ENCODE results near the gene ANXA2. TPM values are rescaled to one million over a fixed set of nuclear protein-coding genes. Genes with fewer than 3 reads are reported as not detected.

Gene ANXA2
- total RNA-seq, 2 donors from 2014 or later = 58.2 to 89.3 TPM

GRCh38 chr15:60379185-60379524, 18.6 kb downstream of the ANXA2 start:
- Mint-ChIP-seq H3K4me3 (no peak overlapping the region), H3K4me1 (ENCODE audit: low read depth) (peaks cover 3% of the 10 kb centered on the region), H3K9me3 (no peaks in the 10 kb centered on the region), H3K36me3 (ENCODE audit: insufficient read depth in 2 of 2) (peaks cover 1 to 8% of the 10 kb centered on the region in 2 donors), H3K27ac (no peak overlapping the region), H3K27me3 (ENCODE audit: low read depth) (no peaks in the 10 kb centered on the region)
- no peak for ATAC-seq (replicated peaks in 1 of 2)
- no peak for DNase-seq

GRCh38 chr15:60376677-60377095, 21.1 kb downstream of the ANXA2 start:
- H3K4me3 Mint-ChIP-seq = no peak overlapping the region
- no peaks in the 10 kb centered on the region for H3K27me3 Mint-ChIP-seq (ENCODE audit: low read depth)
- no peaks in the 10 kb centered on the region for H3K9me3 Mint-ChIP-seq
- no peak for DNase-seq
- H3K4me1 Mint-ChIP-seq (ENCODE audit: low read depth) = peaks cover 5% of the 10 kb centered on the region
- H3K36me3 Mint-ChIP-seq (ENCODE audit: insufficient read depth in 2 of 2) = peaks cover 0 to 9% of the 10 kb centered on the region in 2 donors
- no peak for ATAC-seq (replicated peaks in 1 of 2)
- no peak overlapping the region for H3K27ac Mint-ChIP-seq

- no peak for ATAC-seq (replicated peaks in 1 of 2)
- Mint-ChIP-seq H3K36me3 (ENCODE audit: insufficient read depth in 2 of 2) (peaks cover 0 to 9% of the 10 kb centered on the region in 2 donors), H3K27ac (no peak overlapping the region), H3K4me3 (no peak overlapping the region), H3K4me1 (ENCODE audit: low read depth) (peaks cover 13% of the 10 kb centered on the region), H3K27me3 (ENCODE audit: low read depth) (no peaks in the 10 kb centered on the region), H3K9me3 (no peaks in the 10 kb centered on the region)
- DNase-seq = no peak
Measured at GRCh38 chr15:60375306-60375705, 22.5 kb downstream of the ANXA2 start.

- Mint-ChIP-seq H3K9me3 (no peaks in the 10 kb centered on the region), H3K27me3 (ENCODE audit: low read depth) (no peaks in the 10 kb centered on the region), H3K27ac (no peak overlapping the region), H3K36me3 (ENCODE audit: insufficient read depth in 2 of 2) (peaks cover 0 to 9% of the 10 kb centered on the region in 2 donors), H3K4me1 (ENCODE audit: low read depth) (peaks cover 14% of the 10 kb centered on the region), H3K4me3 (no peak overlapping the region)
- ATAC-seq (replicated peaks in 1 of 2) (peak in 1 of 2 donors; percentile 61), DNase-seq (no peak)
Measured at GRCh38 chr15:60374628-60375081, 23.1 kb downstream of the ANXA2 start.

GRCh38 chr15:60374209-60374608, 23.6 kb downstream of the ANXA2 start:
- Mint-ChIP-seq H3K27me3 (ENCODE audit: low read depth) (no peaks in the 10 kb centered on the region), H3K9me3 (no peaks in the 10 kb centered on the region), H3K4me3 (no peak overlapping the region), H3K4me1 (ENCODE audit: low read depth) (peaks cover 14% of the 10 kb centered on the region), H3K36me3 (ENCODE audit: insufficient read depth in 2 of 2) (peaks cover 0 to 9% of the 10 kb centered on the region in 2 donors), H3K27ac (no peak overlapping the region)
- no peak for ATAC-seq (replicated peaks in 1 of 2)
- no peak for DNase-seq

- no peak for ATAC-seq (replicated peaks in 1 of 2)
- Mint-ChIP-seq H3K27me3 (ENCODE audit: low read depth) (no peaks in the 10 kb centered on the region), H3K4me3 (no peak overlapping the region), H3K27ac (no peak overlapping the region), H3K36me3 (ENCODE audit: insufficient read depth in 2 of 2) (peaks cover 0 to 9% of the 10 kb centered on the region in 2 donors), H3K9me3 (no peaks in the 10 kb centered on the region), H3K4me1 (ENCODE audit: low read depth) (peaks cover 14% of the 10 kb centered on the region)
- DNase-seq = no peak
Measured at GRCh38 chr15:60373745-60374144, 24.0 kb downstream of the ANXA2 start.

- Mint-ChIP-seq H3K27ac (no peak overlapping the region), H3K27me3 (ENCODE audit: low read depth) (no peaks in the 10 kb centered on the region), H3K36me3 (ENCODE audit: insufficient read depth in 2 of 2) (peaks cover 0 to 9% of the 10 kb centered on the region in 2 donors), H3K9me3 (no peaks in the 10 kb centered on the region), H3K4me1 (ENCODE audit: low read depth) (peaks cover 14% of the 10 kb centered on the region), H3K4me3 (no peak overlapping the region)
- DNase-seq = no peak
- ATAC-seq (replicated peaks in 1 of 2) = no peak
Measured at GRCh38 chr15:60373327-60373726, 24.5 kb downstream of the ANXA2 start.

- Mint-ChIP-seq H3K27me3 (ENCODE audit: low read depth) (no peaks in the 10 kb centered on the region), H3K4me1 (ENCODE audit: low read depth) (peaks cover 14% of the 10 kb centered on the region), H3K36me3 (ENCODE audit: insufficient read depth in 2 of 2) (peaks cover 0 to 9% of the 10 kb centered on the region in 2 donors), H3K4me3 (no peak overlapping the region), H3K27ac (no peak overlapping the region), H3K9me3 (no peaks in the 10 kb centered on the region)
- DNase-seq = no peak
- no peak for ATAC-seq (replicated peaks in 1 of 2)
Measured at GRCh38 chr15:60372756-60373155, 25.0 kb downstream of the ANXA2 start.

- Mint-ChIP-seq H3K27me3 (ENCODE audit: low read depth) (no peaks in the 10 kb centered on the region), H3K36me3 (ENCODE audit: insufficient read depth in 2 of 2) (peaks cover 0 to 9% of the 10 kb centered on the region in 2 donors), H3K9me3 (no peaks in the 10 kb centered on the region), H3K27ac (no peak overlapping the region), H3K4me1 (ENCODE audit: low read depth) (peaks cover 14% of the 10 kb centered on the region), H3K4me3 (no peak overlapping the region)
- ATAC-seq (replicated peaks in 1 of 2) = no peak
- DNase-seq = no peak
Measured at GRCh38 chr15:60372227-60372626, 25.6 kb downstream of the ANXA2 start.

GRCh38 chr15:60371175-60372051, 26.4 kb downstream of the ANXA2 start:
- peaks cover 0 to 9% of the 10 kb centered on the region in 2 donors for H3K36me3 Mint-ChIP-seq (ENCODE audit: insufficient read depth in 2 of 2)
- H3K4me3 Mint-ChIP-seq = peak overlapping the region in 1 of 2 donors; percentile 62
- H3K9me3 Mint-ChIP-seq = no peaks in the 10 kb centered on the region
- H3K27me3 Mint-ChIP-seq (ENCODE audit: low read depth) = no peaks in the 10 kb centered on the region
- ATAC-seq (replicated peaks in 1 of 2) (no peak), DNase-seq (no peak)
- H3K27ac Mint-ChIP-seq = peak overlapping the region; percentile 34
- H3K4me1 Mint-ChIP-seq (ENCODE audit: low read depth) = peaks cover 14% of the 10 kb centered on the region

- ATAC-seq (replicated peaks in 1 of 2) (no peak), DNase-seq (no peak)
- H3K27ac Mint-ChIP-seq = peak overlapping the region; percentile 1
- peaks cover 14% of the 10 kb centered on the region for H3K4me1 Mint-ChIP-seq (ENCODE audit: low read depth)
- peaks cover 0 to 4% of the 10 kb centered on the region in 2 donors for H3K36me3 Mint-ChIP-seq (ENCODE audit: insufficient read depth in 2 of 2)
- no peaks in the 10 kb centered on the region for H3K27me3 Mint-ChIP-seq (ENCODE audit: low read depth)
- no peaks in the 10 kb centered on the region for H3K9me3 Mint-ChIP-seq
- H3K4me3 Mint-ChIP-seq = no peak overlapping the region
Measured at GRCh38 chr15:60370869-60371136, 27.0 kb downstream of the ANXA2 start.

GRCh38 chr15:60370105-60370868, 27.5 kb downstream of the ANXA2 start:
- no peak overlapping the region for H3K4me3 Mint-ChIP-seq

GRCh38 chr15:60369696-60370095, 28.1 kb downstream of the ANXA2 start:
- Mint-ChIP-seq H3K4me1 (ENCODE audit: low read depth) (peaks cover 14% of the 10 kb centered on the region), H3K36me3 (ENCODE audit: insufficient read depth in 2 of 2) (peaks cover 0 to 3% of the 10 kb centered on the region in 2 donors), H3K9me3 (no peaks in the 10 kb centered on the region), H3K27me3 (ENCODE audit: low read depth) (no peaks in the 10 kb centered on the region), H3K27ac (no peak overlapping the region), H3K4me3 (no peak overlapping the region)
- DNase-seq = no peak
- no peak for ATAC-seq (replicated peaks in 1 of 2)

More at GRCh38 chr15:60370105-60370868, 27.5 kb downstream of the ANXA2 start:
- Mint-ChIP-seq H3K9me3 (no peaks in the 10 kb centered on the region), H3K27ac (peak overlapping the region; percentile 1), H3K36me3 (ENCODE audit: insufficient read depth in 2 of 2) (peaks cover 0 to 3% of the 10 kb centered on the region in 2 donors), H3K27me3 (ENCODE audit: low read depth) (no peaks in the 10 kb centered on the region), H3K4me1 (ENCODE audit: low read depth) (peaks cover 14% of the 10 kb centered on the region)
- DNase-seq = no peak
- ATAC-seq (replicated peaks in 1 of 2) = no peak

Data from activated T-cell treated with anti-CD3 and anti-CD28 coated beads, Interleukin-2, amount 50 U/mL, for 72 hours (primary cell).